Jurkat, Clone E6-1 (cell line): ENCODE data around the gene TAAR8. TPM values are rescaled to one million over a fixed set of nuclear protein-coding genes. Genes with fewer than 3 reads are reported as not detected.
"Not testable (repeated sequence)": the region's sequence is repeated elsewhere in the genome, so short reads cannot be mapped to it uniquely, and the experiment has no call there.

Source experiments
- DNase-seq: peaks from one replicate; pipeline ENCODE4 v3.0.0-alpha.2; 2011; ENCODE audit warnings: low read depth, low spot score
- H3K4me3 ChIP-seq: 2 replicates; pipeline ENCODE4 v1.5.1; 2011; ENCODE audit warnings: mild to moderate bottlenecking, low read length, control low read depth, moderate library complexity
- polyA plus RNA-seq: library from polyadenylated mRNA; unstranded; fragments of >200 nt; gene quantifications from one replicate; pipeline ENCODE4 v1.2.1, GENCODE V29; 2012; ENCODE audit warnings: missing spikeins; ENCODE audit not compliant: insufficient read length, insufficient read depth

TAAR8 gene
- not detected for polyA plus RNA-seq

- no peak within 1 kb of the TSS for H3K4me3 ChIP-seq
- DNase-seq, result no peak
These were observed at the start of gene TAAR8 for GRCh38 chr6:132552372-132552771. Gene TAAR8, plus strand, starts transcription at chr6:132552672. Its CDS starts 21 bp downstream, at chr6:132552693.

DNA sequence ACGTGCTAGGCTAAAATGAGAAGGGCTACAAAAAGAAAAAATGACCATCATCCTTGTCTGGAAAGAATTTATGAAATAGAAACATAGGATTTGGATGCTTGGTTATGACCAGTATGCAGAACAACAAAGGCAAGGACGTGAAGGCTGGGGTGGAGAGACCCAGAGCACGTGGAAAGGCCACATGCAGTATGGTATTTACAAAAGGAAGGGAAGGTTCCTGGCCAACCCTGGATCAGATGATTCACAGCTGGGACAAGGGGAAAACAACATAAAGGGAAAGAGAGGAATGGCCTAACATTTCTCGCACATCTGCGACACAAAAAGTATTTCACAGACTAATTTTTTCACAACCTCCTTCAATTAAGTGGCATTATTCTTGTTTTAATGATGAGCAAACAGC, 47.7 kb upstream of the TAAR8 start:
- H3K4me3 ChIP-seq, result no peak overlapping the region
- no peak for DNase-seq

- no peak for DNase-seq
- H3K4me3 ChIP-seq, result no peak overlapping the region
These were observed 47.3 kb upstream of the TAAR8 start for GRCh38 chr6:132505158-132505557.

DNA sequence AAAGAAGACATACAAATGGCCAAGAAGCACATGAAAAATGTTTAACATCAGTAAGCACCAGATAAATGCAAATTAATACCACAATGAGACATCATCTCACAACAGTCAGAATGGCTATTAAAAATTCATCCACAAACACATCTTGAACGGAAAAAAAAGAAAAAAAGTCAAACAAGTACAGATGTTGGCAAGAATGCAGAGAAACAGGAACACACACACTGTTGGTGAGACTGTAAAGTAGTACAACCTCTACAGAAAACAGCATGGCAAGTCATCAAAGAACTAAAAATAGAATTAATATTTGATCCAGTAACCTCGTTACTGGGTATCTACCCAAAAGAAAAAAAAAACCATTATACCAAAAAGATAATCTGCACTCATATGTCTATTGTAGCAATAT, 46.0 kb upstream of the TAAR8 start:
- DNase-seq, result no peak
- no peak overlapping the region for H3K4me3 ChIP-seq

- no peak overlapping the region for H3K4me3 ChIP-seq
- DNase-seq, result no peak
These were observed 45.3 kb upstream of the TAAR8 start for GRCh38 chr6:132506869-132507808.

GRCh38 chr6:132511210-132511830, 41.2 kb upstream of the TAAR8 start:
- no peak for DNase-seq
- no peak overlapping the region for H3K4me3 ChIP-seq

GRCh38 chr6:132511831-132512220, 40.6 kb upstream of the TAAR8 start:
- no peak for DNase-seq
- peak overlapping the region; percentile 69 for H3K4me3 ChIP-seq

GRCh38 chr6:132512342-132512637, 40.2 kb upstream of the TAAR8 start:
- H3K4me3 ChIP-seq, result peak overlapping the region; percentile 69
- DNase-seq, result no peak

- DNase-seq, result peak; percentile 72
- H3K4me3 ChIP-seq, result peak within 1 kb of the TSS; percentile 69
These were observed 39.5 kb upstream of the TAAR8 start, which contains the start of gene STX7 for GRCh38 chr6:132512638-132513632. Gene STX7, minus strand, starts transcription at chr6:132513116. Its CDS starts 9,586 bp downstream, at chr6:132503530.

DNA sequence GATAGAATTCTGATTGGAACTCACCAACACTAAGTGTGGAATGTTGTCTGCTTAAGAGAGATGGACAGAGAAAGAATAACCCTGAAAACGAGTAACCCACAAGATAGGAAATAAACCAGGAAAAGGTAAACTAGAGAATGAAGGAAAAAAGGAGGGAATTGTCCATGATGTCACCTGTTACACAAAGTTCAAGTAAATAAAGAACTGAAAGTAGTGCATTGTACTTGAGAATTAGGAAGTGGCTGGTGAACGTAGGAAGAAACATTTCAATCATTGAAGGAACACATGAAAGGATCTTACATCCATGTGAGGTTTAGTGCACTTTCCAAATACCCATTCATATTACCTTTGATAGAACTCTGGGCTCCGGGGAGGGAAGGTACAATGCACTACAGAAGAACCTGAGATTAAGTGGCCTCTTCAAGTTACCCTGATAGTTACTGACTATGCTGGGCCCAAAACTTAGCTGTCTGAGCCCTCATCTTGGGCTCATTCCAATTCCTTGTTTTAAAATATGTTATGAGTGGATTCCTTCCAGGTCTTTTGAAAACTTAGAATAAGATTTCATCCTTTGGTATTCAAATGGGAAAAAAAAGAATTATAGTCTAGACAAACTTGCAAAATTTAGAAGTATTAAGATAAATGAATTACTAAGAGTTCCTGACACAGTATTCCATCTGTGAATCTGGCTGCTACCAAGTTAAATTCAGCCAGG, 38.5 kb upstream of the TAAR8 start:
- H3K4me3 ChIP-seq, result no peak overlapping the region
- DNase-seq, result no peak

DNA sequence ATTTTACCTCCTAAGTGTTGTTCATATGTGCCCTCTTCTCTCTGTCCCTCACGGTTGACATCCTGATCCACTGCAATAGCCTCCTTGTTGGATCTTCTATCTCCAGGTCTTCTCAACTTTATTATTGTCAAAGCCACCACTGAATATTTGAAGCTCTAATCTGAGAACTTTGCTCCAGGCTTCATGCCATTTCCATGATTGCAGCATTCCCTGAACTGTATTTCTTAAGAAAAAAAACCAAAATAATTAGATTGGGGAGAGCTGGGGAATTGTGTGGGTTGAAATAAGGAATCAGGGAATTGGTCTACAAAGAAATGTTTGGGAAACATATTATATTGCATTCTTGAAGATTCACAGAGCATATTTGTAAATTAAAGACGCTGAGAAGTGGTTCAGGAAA, 37.1 kb upstream of the TAAR8 start:
- no peak for DNase-seq
- H3K4me3 ChIP-seq, result no peak overlapping the region

GRCh38 chr6:132520953-132521352, 31.5 kb upstream of the TAAR8 start:
- no peak for DNase-seq
- H3K4me3 ChIP-seq, result no peak overlapping the region

DNA sequence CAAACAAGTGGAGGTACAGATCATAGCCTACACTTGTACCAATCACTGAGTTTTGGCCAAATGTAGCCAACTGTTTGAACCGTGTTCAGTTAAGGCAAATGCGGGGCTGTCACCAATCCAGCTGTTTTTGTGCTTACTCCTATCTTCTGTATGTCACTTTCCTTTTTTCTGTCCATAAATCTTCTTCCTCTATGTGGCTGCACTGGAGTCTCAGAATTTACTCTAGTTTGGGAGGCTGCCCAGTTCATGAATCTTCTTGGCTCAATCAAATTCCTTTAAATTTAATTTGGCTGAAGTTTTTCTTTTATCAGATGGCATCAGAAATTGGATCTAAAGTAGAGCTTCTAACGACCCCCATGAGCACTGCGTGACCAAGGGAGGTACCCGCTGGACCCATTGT, 27.8 kb upstream of the TAAR8 start:
- DNase-seq, result no peak
- no peak overlapping the region for H3K4me3 ChIP-seq

GRCh38 chr6:132525866-132526265, 26.6 kb upstream of the TAAR8 start:
- H3K4me3 ChIP-seq, result no peak overlapping the region
- DNase-seq, result no peak

- no peak for DNase-seq
These were observed 26.0 kb upstream of the TAAR8 start for GRCh38 chr6:132526461-132526860.

GRCh38 chr6:132527791-132528190, 24.7 kb upstream of the TAAR8 start:
- DNase-seq, result no peak
- no peak overlapping the region for H3K4me3 ChIP-seq

More at GRCh38 chr6:132526461-132526860, 26.0 kb upstream of the TAAR8 start:
- no peak overlapping the region for H3K4me3 ChIP-seq

DNA sequence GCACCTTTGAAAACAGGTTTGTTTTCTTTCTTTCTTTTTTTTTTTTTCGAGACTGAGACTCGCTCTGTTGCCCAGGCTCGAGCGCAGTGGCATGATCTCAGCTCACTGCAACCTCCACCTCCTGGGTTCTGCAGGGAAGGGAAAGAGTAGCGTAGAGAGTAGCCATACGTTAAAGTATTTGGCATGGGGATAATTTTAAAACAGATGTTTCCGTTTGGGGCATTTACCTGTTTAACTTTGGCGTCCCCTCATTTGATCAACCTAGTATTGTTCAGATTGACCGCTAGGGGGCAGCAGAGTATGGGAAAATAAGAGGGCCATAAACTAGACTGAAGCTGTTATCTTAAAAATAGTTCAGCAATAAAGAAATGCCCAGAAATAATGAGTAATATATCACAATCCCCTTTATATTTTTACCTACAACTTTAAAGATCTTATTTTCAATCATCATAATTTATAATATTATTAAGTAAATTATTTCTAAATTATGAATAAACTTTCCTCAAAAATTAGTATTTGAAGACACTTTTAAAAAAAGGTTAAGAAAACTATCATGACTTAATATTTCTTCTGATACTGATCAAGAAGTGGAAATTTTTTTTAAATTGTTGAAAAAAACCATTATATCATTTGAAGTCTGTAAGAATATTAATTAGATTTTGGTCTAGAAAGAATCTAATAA, 22.0 kb upstream of the TAAR8 start:
- peak; percentile 60 for DNase-seq
- no peak overlapping the region for H3K4me3 ChIP-seq

DNA sequence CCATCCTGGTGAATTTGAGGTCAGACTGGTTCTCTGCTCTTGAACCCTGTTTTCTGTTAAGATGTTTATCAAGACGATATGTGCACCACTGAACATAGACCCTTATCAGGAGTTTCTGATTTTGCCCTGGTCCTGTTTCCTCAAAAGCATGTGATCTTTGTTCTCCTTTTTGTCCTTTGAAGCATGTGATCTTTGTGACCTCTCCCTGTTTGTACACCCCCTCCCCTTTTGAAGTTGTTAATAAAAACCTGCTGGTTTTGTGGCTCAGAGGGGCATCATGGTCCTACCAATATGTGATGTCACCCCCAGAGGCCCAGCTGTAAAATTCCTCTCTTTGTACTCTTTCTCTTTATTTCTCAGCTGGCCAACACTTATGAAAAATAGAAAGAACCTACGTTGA, 17.9 kb upstream of the TAAR8 start:
- not testable (repeated sequence) for H3K4me3 ChIP-seq, DNase-seq
